Choroid plexus epithelial cell (primary cell): ENCODE measurements around the gene DENND6B.

ENCODE experiments used
- DNase-seq: peaks from one replicate; pipeline ENCODE4 v3.0.0-alpha.2; 2010; ENCODE audit warnings: low read depth
- H3K4me3 ChIP-seq: 2 replicates; pipeline ENCODE4 v1.5.1; 2011; ENCODE audit warnings: low read depth, mild to moderate bottlenecking, control low read depth, low read length, moderate library complexity
- CTCF ChIP-seq: conservative IDR thresholded peaks from 2 replicates; pipeline ENCODE4 v1.5.1; 2011; ENCODE audit warnings: low read depth, mild to moderate bottlenecking, control low read depth, inconsistent platforms, low read length, moderate library complexity

The DENND6B gene

GRCh38 chr22:50286701-50287318 is 40.0 kb downstream of the DENND6B start:
- no peak overlapping the region for H3K4me3 ChIP-seq
- DNase-seq, result no peak
- no peak for TF ChIP-seq CTCF

- no peak overlapping the region for H3K4me3 ChIP-seq
- DNase-seq, result no peak
- TF ChIP-seq CTCF, result no peak
These were observed 40.5 kb downstream of the DENND6B start for GRCh38 chr22:50286275-50286674.

- DNase-seq, result no peak
- no peak for TF ChIP-seq CTCF
- H3K4me3 ChIP-seq, result no peak overlapping the region
These were observed 41.1 kb downstream of the DENND6B start for GRCh38 chr22:50285568-50286229.

GRCh38 chr22:50284479-50284878 is 42.3 kb downstream of the DENND6B start:
- no peak for DNase-seq
- no peak overlapping the region for H3K4me3 ChIP-seq
- TF ChIP-seq CTCF, result no peak

GRCh38 chr22:50283821-50284220 is 43.0 kb downstream of the DENND6B start:
- DNase-seq, result no peak
- no peak for TF ChIP-seq CTCF
- H3K4me3 ChIP-seq, result no peak overlapping the region

GRCh38 chr22:50282361-50283155 is 44.3 kb downstream of the DENND6B start:
- TF ChIP-seq CTCF, result no peak
- peak; percentile 84 for DNase-seq
- no peak overlapping the region for H3K4me3 ChIP-seq
